Stimulated activated CD4-positive, alpha-beta T cell treated with anti-CD3 and anti-CD28 coated beads, Interleukin-12 subunit alpha, Interleukin-12 subunit beta, amount 100 ng/mL, for 48 hours (primary cell): Measurements from ENCODE around the gene DCPS.

Experiments
- DNase-seq, 3 donors: peaks; one replicate each; pipeline ENCODE4 v3.0.0-alpha.2; 2020; ENCODE audit warnings: low read depth in 2 of 3, low spot score in 1 of 3

Gene DCPS

GRCh38 chr11:126327281-126328000 lies 23.6 kb downstream of the DCPS start:
- DNase-seq: no peak

- DNase-seq: no peak
These were observed 24.1 kb downstream of the DCPS start for GRCh38 chr11:126328001-126328390.

GRCh38 chr11:126328444-126328843 lies 24.6 kb downstream of the DCPS start:
- DNase-seq: no peak

DNA sequence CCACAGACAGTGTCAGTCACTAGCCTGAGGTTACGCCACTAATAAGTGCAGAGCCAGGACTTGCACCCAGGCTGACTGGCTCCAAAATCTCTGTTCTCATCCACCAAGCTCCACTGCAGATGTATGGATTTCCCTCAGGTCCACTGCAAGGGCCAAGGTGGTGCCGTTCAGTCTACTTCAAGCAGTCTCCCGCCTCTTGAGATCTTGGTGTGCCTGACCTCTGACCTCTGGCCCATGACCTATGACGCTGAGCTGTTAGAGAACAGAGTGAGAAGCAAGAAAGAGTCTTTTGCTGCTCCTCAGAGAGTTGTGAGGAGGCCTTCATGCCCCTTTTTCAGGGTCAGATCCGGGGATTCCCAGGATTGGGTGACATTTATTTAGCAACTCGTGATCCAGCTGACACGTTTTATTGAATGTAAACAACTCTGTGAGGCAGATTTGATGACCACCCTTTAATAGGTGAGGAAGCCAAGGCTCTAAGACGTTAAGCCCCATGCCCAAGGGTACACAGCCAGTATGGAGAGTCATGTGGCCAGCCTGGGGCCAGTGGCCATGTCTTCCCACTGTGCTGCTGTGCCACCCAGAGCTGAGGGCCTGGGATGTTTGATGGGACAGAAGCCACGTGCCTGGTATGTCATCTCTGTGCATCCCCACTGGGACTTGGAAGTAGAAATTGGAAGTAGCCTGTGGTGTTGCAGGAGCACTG lies 25.2 kb downstream of the DCPS start:
- no peak for DNase-seq

DNA sequence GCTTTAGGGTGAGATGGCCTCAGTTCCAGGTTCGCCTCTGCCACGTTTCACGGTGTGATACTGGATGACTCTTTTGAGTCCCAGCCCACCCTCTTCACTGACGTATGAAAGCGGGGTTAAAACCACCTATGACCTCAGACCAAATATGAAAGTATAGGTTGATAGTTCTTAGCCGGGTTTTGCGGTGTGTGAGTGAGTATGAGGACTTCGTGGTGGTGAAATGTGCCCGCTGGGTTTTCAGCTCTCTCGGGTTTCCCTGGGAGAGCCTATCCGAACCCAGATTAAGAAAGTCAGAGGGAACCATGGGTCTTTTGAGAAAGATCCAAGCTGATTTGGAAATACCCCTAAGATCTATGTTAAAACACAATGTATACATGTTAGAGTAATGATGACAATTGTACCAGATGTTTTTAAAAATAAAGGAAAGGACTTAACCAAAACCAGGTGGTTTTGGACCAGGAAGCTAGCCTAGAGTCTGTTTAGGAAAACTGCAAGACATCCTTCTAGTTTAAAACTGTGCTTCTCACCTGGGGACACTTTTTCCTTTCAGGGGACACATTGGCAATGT lies 25.9 kb downstream of the DCPS start:
- no peak for DNase-seq

GRCh38 chr11:126331286-126331685 lies 27.4 kb downstream of the DCPS start:
- DNase-seq: no peak

- no peak for DNase-seq
These were observed 28.4 kb downstream of the DCPS start for GRCh38 chr11:126332221-126332711.

DNA sequence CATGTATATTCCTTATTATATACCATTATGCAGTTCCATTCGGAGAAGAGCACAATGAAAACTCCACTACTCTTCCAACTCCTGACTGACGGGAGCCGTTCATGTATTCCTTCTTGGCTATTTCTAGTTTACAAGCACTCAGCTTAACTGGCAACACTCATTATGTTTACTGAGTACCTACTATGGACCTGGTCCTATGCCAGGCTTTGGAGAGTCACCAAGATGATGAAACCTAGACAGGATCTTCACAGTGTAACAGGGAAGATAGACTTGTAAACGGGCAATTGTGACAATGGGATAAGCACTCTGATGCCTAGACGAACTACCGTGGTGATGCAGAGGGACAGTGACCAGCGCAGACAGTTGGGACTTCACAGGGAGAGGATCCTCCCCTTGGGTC lies 29.3 kb downstream of the DCPS start:
- no peak for DNase-seq

GRCh38 chr11:126334659-126335462 lies 31.0 kb downstream of the DCPS start:
- DNase-seq: no peak

GRCh38 chr11:126335463-126335760 lies 31.6 kb downstream of the DCPS start:
- no peak for DNase-seq

- DNase-seq: no peak
These were observed 32.3 kb downstream of the DCPS start for GRCh38 chr11:126336138-126336541.

- DNase-seq: no peak
These were observed 32.8 kb downstream of the DCPS start for GRCh38 chr11:126336671-126337101.

GRCh38 chr11:126337126-126337473 lies 33.2 kb downstream of the DCPS start:
- DNase-seq: no peak

GRCh38 chr11:126337474-126338241 lies 33.8 kb downstream of the DCPS start:
- DNase-seq: no peak

DNA sequence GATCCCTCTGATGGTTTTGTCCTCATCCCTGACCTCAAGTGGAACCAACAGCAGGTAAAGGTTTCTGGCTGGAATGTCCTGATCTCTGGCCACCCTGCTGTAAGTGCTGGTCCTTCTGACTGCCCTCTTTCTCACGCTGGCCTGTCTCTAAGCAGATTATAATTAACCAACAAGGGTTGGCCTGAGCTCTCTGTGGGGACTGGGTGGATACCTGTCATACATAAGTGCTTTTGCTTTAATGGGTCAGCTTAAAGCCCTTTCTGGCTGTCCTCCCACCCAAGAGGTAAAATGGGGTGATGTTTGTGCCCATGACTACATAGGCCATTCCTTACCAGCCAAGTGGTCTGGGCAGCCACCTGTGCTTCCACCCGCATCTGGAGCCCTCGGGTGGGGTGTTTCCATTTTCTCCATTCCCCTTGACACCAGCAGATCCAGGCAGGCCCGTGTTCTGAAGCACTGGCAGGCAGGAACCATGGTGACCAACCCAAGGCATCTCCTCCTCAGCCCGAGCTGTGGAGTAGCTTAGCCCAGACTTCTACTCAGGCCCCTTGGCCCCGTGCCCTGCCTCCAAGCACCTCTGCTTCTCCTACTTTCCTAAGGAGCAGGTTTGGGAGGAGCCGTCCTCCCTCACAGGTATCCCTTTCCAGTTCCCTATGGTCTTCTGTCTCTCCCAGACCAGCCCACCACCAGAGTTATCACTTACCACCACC lies 34.6 kb downstream of the DCPS start:
- no peak for DNase-seq

DNA sequence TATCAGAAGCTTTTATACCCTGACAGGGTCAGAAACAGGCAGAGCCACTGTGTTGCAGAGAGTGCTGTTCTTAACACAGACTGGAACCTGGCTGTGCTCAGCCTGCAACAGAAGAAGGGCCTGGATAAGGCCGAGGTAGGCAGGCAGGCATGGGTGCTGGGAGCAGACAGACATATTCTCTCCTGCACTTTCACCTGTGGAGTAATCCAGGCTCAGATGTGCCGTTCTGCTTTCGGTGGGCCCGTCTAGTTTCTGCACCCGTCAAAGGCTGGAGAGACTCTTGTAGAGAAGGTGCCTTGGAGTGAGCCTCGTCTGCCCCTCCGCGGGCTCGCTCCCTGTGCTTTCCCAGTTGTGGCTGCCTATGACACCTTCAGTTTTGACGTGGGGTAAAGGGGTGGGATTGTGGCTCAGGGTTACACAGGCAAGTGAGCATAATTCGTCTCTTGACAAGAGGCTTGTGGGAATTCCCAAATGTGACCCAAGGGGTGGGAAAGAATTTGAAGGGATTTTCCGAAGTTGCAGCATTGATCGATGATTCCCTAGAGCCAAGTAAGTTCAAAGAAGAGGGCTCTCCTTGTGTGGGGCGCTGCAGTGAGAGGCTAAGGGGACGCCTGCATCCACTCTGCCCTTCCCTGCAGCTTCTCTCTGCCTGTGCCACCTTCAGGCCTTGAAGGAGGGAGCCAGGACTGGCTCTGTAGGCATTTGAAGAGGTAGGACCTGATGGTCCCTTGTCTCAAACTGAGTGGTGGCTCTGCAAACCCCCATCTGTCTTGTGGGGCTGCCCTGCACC lies 35.4 kb downstream of the DCPS start:
- DNase-seq: no peak

DNA sequence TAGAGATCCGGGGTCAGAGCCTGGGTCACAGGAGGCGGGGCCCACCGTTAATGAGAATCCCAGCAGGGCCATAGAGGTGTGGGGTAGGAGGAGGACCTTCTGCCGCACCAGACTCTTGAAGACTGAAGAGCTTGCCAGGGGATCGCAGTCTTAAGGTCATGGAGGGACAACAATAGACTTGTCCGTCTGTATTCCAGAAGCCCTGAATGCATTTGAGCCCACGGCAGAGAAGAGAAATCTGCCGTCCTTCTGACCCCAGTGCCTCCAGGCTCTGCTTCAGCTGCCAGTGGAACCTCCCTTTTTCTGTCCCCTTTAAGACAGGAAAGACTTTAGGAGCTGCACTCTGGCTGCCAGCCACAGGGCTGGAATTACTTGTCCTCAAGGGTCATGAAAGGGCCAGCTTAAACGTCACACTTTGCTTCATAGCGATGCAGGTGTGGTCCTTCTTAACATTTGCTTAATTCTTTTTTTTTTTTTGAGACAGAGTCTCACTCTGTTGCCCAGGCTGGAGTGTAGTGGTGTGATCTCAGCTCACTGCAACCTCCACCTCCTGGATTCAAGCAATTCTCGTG lies 36.1 kb downstream of the DCPS start:
- DNase-seq: no peak

DNA sequence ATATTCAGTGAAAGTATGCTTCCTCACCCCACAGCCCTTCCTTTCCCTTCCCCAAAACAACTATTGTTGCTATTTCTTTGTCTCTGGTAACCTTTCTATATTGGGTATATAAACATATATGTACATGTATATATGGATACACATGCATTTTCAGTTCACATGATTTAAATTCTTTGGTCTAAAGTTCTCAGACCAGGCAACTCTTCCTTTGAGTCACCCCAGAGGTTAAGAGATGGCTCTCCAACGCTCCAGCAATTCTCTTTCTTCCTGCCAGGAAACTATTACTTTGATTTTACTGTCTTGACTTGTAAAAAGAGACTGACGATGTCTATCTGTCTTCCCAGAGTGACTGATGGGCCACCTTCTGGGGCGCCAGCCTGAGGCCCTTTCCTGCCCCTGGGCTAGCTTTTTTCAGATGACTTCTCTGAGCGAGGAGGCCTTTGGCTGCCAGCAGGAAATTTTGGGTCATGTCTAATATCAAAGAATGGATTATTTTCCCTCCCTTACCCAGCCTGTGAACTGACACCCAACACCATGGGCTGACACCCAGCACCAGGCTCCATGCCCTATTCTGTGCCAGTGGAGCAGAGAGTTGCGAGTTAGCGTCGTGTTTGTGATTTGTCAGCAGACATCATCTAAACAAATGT lies 37.2 kb downstream of the DCPS start:
- DNase-seq: no peak

DNA sequence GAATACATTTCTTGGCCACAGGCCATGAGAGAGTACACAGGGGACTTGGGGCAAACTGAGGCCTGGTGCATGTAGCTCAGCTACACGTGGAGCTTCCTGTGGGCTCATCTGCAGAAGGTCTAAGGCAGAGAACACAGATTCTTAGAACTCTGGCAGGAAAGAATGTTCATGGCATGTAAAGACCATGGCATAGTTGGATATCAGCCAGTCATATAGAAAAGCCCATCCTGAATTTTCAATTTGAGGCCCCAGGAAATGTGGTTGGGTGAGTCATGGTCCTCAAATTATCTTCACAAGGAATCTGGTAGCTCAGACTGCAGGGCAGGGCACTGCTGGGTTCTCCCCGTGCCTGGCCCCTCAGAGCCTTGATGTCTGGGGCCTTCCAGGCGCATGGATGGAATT lies 37.9 kb downstream of the DCPS start:
- DNase-seq: no peak
